MM.1S (cell line): Measurements from ENCODE around the gene BICD1.
"Not testable (repeated sequence)": the region's sequence is repeated elsewhere in the genome, so short reads cannot be mapped to it uniquely, and the experiment has no call there.

Experiments
- DNase-seq: peaks from one replicate; pipeline ENCODE4 v3.0.0-alpha.2; 2015
- H2AFZ ChIP-seq: fragments of 300-600 bp; sonication (generic); 2 replicates; pipeline ENCODE4 v1.6.0; 2016; ENCODE audit warnings: antibody characterized with exemption, low read length
- H3F3A ChIP-seq: fragments of 300-600 bp; sonication (generic); 2 replicates; pipeline ENCODE4 v1.6.1; 2016; ENCODE audit warnings: mild to moderate bottlenecking, antibody characterized with exemption, low read length, moderate library complexity, mixed read lengths; ENCODE audit not compliant: insufficient read depth
- H3K27ac ChIP-seq: fragments of 300-600 bp; sonication (generic); 2 replicates; pipeline ENCODE4 v1.5.1; 2016; ENCODE audit warnings: mild to moderate bottlenecking, low read length
- H3K27me3 ChIP-seq: fragments of 300-600 bp; sonication (generic); replicated peaks from 2 replicates; pipeline ENCODE4 v1.6.0; 2016; ENCODE audit warnings: low read length; ENCODE audit not compliant: insufficient read depth
- H3K36me3 ChIP-seq: fragments of 300-600 bp; sonication (generic); replicated peaks from 2 replicates; pipeline ENCODE4 v1.6.1; 2016; ENCODE audit warnings: mild to moderate bottlenecking, low read length, mixed read lengths; ENCODE audit not compliant: insufficient read depth
- H3K4me1 ChIP-seq: fragments of 300-600 bp; sonication (generic); 2 replicates; pipeline ENCODE4 v1.6.1; 2016; ENCODE audit warnings: low read length, mixed read lengths
- H3K4me2 ChIP-seq: fragments of 300-600 bp; sonication (generic); 2 replicates; pipeline ENCODE4 v1.6.0; 2016; ENCODE audit warnings: low read depth, low read length
- H3K4me3 ChIP-seq: fragments of 300-600 bp; sonication (generic); 2 replicates; pipeline ENCODE4 v1.5.1; 2016; ENCODE audit warnings: low read length, mixed read lengths
- H3K79me2 ChIP-seq: fragments of 300-600 bp; sonication (generic); 2 replicates; pipeline ENCODE4 v1.6.1; 2016; ENCODE audit warnings: mixed run types, low read length, mixed read lengths
- H3K9ac ChIP-seq: fragments of 300-600 bp; sonication (generic); 2 replicates; pipeline ENCODE4 v1.6.1; 2016; ENCODE audit warnings: low read length, mixed read lengths
- H3K9me2 ChIP-seq: fragments of 300-600 bp; sonication (generic); replicated peaks from 2 replicates; pipeline ENCODE4 v1.6.1; 2016; ENCODE audit warnings: mild to moderate bottlenecking, low read length, mixed read lengths; ENCODE audit not compliant: insufficient read depth
- H3K9me3 ChIP-seq: fragments of 300-600 bp; sonication (generic); replicated peaks from 2 replicates; pipeline ENCODE4 v1.6.1; 2016; ENCODE audit warnings: mild to moderate bottlenecking, low read length, mixed read lengths; ENCODE audit not compliant: insufficient read depth
- H4K20me1 ChIP-seq: fragments of 300-600 bp; sonication (generic); 2 replicates; pipeline ENCODE4 v1.6.1; 2016; ENCODE audit warnings: mild to moderate bottlenecking, low read length, moderate library complexity, mixed read lengths; ENCODE audit not compliant: insufficient read depth
- CTCF ChIP-seq: fragments of 300-600 bp; sonication (generic); IDR thresholded peaks from 2 replicates; pipeline ENCODE4 v1.5.1; 2016; ENCODE audit warnings: antibody characterized with exemption, low read length, mixed read lengths
- EZH2 ChIP-seq: fragments of 300-600 bp; sonication (generic); optimal IDR thresholded peaks from 2 replicates; pipeline ENCODE3; 2017; ENCODE audit warnings: low read depth, mild to moderate bottlenecking, antibody characterized with exemption, low read length, mixed read lengths
- EZH2phosphoT487 ChIP-seq: fragments of 300-600 bp; sonication (generic); IDR thresholded peaks from 2 replicates; pipeline ENCODE4 v1.6.1; 2018; ENCODE audit warnings: antibody characterized with exemption, low read length

The BICD1 gene

GRCh38 chr12:32098112-32098511 is 8.5 kb upstream of the BICD1 start:
- H3K27ac ChIP-seq = no peak overlapping the region

GRCh38 chr12:32099275-32099674 is 7.4 kb upstream of the BICD1 start:
- H3K4me2 ChIP-seq, H3K4me1 ChIP-seq, DNase-seq, H3K4me3 ChIP-seq, H3K9ac ChIP-seq, H3F3A ChIP-seq, H3K9me3 ChIP-seq, H3K79me2 ChIP-seq, H3K9me2 ChIP-seq, H3K27ac ChIP-seq, H4K20me1 ChIP-seq, H2AFZ ChIP-seq, H3K27me3 ChIP-seq, H3K36me3 ChIP-seq: not testable (repeated sequence)

More at GRCh38 chr12:32098112-32098511, 8.5 kb upstream of the BICD1 start:
- Histone ChIP-seq H3F3A (no peaks in the 10 kb centered on the region), H3K9ac (no peak overlapping the region), H3K4me3 (no peak overlapping the region), H4K20me1 (no peaks in the 10 kb centered on the region), H3K4me1 (no peaks in the 10 kb centered on the region), H3K27me3 (no peaks in the 10 kb centered on the region), H3K9me3 (no peaks in the 10 kb centered on the region), H3K79me2 (no peaks in the 10 kb centered on the region), H3K36me3 (no peaks in the 10 kb centered on the region), H3K4me2 (no peak overlapping the region), H2AFZ (no peak overlapping the region), H3K9me2 (no peaks in the 10 kb centered on the region)
- DNase-seq = no peak
- TF ChIP-seq EZH2phosphoT487 (no peak), CTCF (no peak), EZH2 (no peak)

GRCh38 chr12:32100361-32100760 is 6.3 kb upstream of the BICD1 start:
- H3K9me3 ChIP-seq = no peaks in the 10 kb centered on the region
- no peak overlapping the region for H3K4me2 ChIP-seq
- no peak overlapping the region for H3K9ac ChIP-seq

GRCh38 chr12:32100888-32101287 is 5.8 kb upstream of the BICD1 start:
- Histone ChIP-seq H3K27ac (no peak overlapping the region), H3K9me3 (no peaks in the 10 kb centered on the region), H3K9ac (no peak overlapping the region), H3K27me3 (no peaks in the 10 kb centered on the region), H3K36me3 (no peaks in the 10 kb centered on the region), H3K4me2 (no peak overlapping the region), H2AFZ (no peak overlapping the region), H3K4me3 (no peak overlapping the region), H3K79me2 (no peaks in the 10 kb centered on the region), H3F3A (no peaks in the 10 kb centered on the region), H4K20me1 (no peaks in the 10 kb centered on the region), H3K4me1 (no peaks in the 10 kb centered on the region), H3K9me2 (no peaks in the 10 kb centered on the region)
- TF ChIP-seq EZH2phosphoT487 (no peak), CTCF (no peak), EZH2 (no peak)
- DNase-seq = no peak

More at GRCh38 chr12:32100361-32100760, 6.3 kb upstream of the BICD1 start:
- Histone ChIP-seq H3K9me2 (no peaks in the 10 kb centered on the region), H2AFZ (no peak overlapping the region), H4K20me1 (no peaks in the 10 kb centered on the region), H3K27ac (no peak overlapping the region), H3K79me2 (no peaks in the 10 kb centered on the region), H3K36me3 (no peaks in the 10 kb centered on the region), H3F3A (no peaks in the 10 kb centered on the region), H3K4me1 (no peaks in the 10 kb centered on the region), H3K4me3 (no peak overlapping the region), H3K27me3 (no peaks in the 10 kb centered on the region)
- TF ChIP-seq EZH2phosphoT487 = no peak
- no peak for TF ChIP-seq CTCF
- TF ChIP-seq EZH2 = no peak
- no peak for DNase-seq
